Raji (cell line): Measurements from ENCODE around the gene DNAH10.

Experiments
- POLR2A ChIP-seq: IDR thresholded peaks from 2 replicates; pipeline ENCODE4 v1.6.1; 2011; ENCODE audit warnings: low read depth, low read length, control low read depth; ENCODE audit not compliant: insufficient read depth

The DNAH10 gene

DNA sequence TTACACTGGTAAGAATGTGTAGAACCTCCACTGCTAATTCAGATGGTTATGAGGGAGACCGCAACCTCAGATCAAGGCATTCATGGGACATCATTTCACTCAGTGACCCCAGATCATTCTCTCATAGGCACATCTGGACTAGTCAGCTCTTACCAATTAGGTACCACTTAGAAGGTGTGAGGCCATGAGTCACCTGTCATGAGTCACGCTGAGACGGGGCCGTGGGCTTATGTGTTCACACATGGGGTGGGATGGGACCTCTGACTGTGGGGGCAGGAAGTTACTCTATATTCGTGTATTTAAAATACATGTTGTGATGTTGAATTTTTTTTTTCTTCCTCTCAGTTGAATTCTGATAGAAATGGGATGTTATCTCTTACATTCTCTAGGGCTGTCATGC is 154.6 kb downstream of the DNAH10 start:
- no peak for TF ChIP-seq POLR2A

DNA sequence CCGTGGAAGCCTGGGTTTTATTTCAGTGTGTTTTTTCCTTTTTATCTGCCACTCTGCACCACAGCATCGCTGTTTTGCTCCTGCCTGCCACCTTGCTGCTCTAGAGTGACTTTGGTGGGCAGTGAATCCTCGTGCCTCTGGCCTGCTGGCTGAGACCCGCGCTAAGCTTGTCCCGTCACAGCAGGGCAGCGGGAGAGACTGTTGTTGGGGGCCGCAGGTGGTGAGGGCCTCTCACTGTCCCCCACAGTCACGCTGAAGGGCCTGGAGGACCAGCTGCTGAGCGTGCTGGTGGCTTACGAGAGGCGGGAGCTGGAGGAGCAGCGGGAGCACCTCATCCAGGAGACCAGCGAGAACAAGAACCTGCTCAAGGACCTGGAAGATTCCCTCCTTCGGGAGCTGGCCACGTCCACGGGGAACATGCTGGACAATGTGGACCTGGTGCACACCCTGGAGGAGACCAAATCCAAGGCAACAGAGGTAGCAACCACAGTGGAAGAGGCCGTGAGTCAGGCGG is 155.3 kb downstream of the DNAH10 start:
- TF ChIP-seq POLR2A, result no peak

GRCh38 chr12:123919980-123920360 is 157.9 kb downstream of the DNAH10 start:
- no peak for TF ChIP-seq POLR2A

DNA sequence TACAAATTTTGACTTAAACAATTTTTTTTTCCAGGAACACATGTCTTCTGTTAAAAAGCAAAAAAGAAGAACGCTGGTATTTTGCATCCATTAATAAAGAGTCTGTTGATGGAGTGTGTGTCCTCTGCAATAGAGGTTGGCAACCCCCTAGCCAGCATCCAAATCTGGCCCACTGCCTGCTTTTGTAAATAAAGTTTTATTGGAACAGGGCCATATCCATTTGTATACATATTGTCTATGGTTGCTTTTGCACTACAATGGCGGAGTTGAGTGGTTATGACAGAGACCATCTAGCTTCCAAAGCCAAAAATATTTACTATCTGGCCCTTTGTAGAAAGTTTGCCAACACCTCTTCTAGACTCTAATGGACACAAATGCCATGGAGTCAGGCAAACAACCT is 160.9 kb downstream of the DNAH10 start:
- TF ChIP-seq POLR2A, result no peak

DNA sequence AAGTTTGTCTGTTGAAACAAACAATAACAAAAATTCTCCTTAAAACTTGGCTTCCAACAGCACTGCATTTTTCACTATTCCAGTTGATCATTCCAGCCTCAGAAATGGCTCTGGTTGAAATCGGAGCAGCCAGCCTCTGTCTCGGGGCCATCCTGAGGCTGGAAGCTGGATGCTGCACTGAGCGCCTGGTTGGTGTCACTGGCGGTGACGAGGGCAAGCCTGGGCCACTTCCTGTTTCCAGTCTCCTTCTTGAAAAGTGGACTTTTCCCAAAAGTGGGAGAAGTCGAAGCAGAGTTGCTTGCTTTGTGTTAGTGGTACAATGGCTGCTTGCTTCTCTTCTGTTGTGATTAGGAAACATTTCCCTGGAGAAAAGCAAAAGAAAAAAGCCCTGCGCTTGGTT is 161.8 kb downstream of the DNAH10 start:
- TF ChIP-seq POLR2A, result no peak

GRCh38 chr12:123924539-123924938 is 162.4 kb downstream of the DNAH10 start:
- TF ChIP-seq POLR2A, result no peak

- no peak for TF ChIP-seq POLR2A
Observed at GRCh38 chr12:123928274-123928865, 166.3 kb downstream of the DNAH10 start.

- no peak for TF ChIP-seq POLR2A
Observed at GRCh38 chr12:123928897-123929296, 166.8 kb downstream of the DNAH10 start.

DNA sequence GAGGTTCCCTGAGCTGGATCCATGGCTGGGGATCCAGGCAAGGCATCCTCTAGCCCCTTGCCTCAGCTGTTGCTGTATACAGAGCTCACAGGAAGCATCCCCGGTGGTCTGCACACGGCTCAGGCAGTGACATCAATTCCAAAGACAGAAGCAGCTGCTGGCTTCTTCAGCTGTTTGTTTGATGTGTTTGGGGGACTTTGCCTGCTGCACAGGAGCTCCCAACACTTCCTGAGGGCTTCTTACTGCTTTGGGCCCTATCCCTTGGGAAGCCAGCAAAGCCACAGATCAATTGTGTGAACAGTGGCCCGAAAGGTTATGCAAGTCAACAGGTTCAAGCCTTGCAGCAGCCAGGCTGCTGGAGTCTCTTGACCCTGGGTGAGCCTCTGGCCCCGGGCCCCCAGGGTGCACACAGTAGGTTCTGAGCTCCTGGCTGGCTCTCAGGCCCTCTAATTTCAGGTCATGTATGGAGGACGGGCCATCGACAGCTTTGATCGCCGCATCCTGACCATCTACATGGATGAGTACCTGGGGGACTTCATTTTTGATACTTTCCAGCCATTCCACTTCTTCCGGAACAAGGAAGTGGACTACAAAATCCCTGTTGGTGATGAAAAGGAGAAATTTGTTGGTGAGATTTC is 168.0 kb downstream of the DNAH10 start:
- no peak for TF ChIP-seq POLR2A

- no peak for TF ChIP-seq POLR2A
Observed at GRCh38 chr12:123931686-123932321, 169.7 kb downstream of the DNAH10 start.

DNA sequence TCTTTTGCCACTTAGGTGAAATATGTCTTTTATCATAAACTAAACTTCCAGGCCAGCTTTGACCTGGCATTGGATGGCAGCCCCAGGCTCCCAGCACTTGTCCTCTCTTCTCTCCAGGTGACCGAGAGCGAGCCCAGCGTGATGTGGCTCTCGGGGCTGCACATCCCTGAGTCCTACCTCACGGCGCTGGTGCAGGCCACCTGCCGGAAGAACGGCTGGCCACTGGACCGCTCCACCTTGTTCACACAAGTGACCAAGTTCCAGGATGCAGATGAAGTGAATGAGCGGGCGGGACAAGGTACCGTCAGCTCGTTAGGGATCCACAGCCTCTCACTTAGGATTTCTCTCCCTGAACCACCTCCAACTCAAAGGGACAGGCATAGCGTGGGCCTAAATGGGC is 171.1 kb downstream of the DNAH10 start:
- TF ChIP-seq POLR2A, result no peak

GRCh38 chr12:123934016-123934620 is 172.0 kb downstream of the DNAH10 start:
- TF ChIP-seq POLR2A, result no peak

GRCh38 chr12:123934829-123935228 is 172.7 kb downstream of the DNAH10 start:
- no peak for TF ChIP-seq POLR2A

DNA sequence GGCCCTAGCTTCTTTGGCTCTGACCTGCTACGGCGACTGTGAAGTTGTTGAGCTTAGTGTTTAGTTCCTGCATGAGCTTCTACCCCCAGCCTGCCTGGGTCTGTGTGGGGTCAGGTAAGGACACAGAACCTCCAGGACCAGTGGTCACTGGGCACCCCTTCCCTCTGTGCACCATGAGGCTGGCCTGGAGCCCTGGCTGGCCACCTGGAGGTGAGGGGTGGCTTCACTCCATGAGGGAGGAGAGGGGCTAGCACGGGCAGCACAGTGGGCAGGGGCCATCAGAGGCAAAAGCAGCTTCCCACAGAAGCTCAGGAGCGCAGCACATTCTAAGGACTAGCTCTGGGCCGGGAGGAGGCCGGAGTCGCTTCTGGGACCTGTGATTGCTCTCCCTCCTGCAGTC is 173.9 kb downstream of the DNAH10 start:
- no peak for TF ChIP-seq POLR2A

- TF ChIP-seq POLR2A, result no peak
Observed at GRCh38 chr12:123936471-123936870, 174.4 kb downstream of the DNAH10 start.
